OCI-LY3 (cell line): ENCODE results near the gene DDN.

ENCODE experiments used
- H2AFZ ChIP-seq: fragments of 200-600, 300-600 bp; shearing (Covaris generic); 2 replicates; pipeline ENCODE4 v1.6.0; 2014; ENCODE audit warnings: antibody characterized with exemption, low read depth, low read length
- H3K27ac ChIP-seq: fragments of 200-600, 300-600 bp; sonication (generic); 2 replicates; pipeline ENCODE4 v1.5.1; 2014; ENCODE audit warnings: mild to moderate bottlenecking, low read length, moderate library complexity, mixed read lengths
- H3K27me3 ChIP-seq: fragments of 200-600, 300-600 bp; sonication (generic); 2 replicates; pipeline ENCODE4 v1.6.1; 2014; ENCODE audit warnings: low read depth, low read length, mixed read lengths
- H3K36me3 ChIP-seq: fragments of 200-600, 300-600 bp; sonication (generic); replicated peaks from 2 replicates; pipeline ENCODE3; 2014; ENCODE audit warnings: low read depth, low read length, mixed read lengths
- H3K4me1 ChIP-seq: fragments of 300-600, 200-600 bp; sonication (generic); 2 replicates; pipeline ENCODE4 v1.6.1; 2014; ENCODE audit warnings: low read length, mixed read lengths
- H3K4me2 ChIP-seq: fragments of 200-600, 300-600 bp; sonication (generic); 2 replicates; pipeline ENCODE4 v1.6.1; 2014; ENCODE audit warnings: low read length, mixed read lengths
- H3K4me3 ChIP-seq: fragments of 300-600, 200-600 bp; sonication (generic); 2 replicates; pipeline ENCODE4 v1.5.1; 2014; ENCODE audit warnings: antibody characterized with exemption, mild to moderate bottlenecking, low read length, moderate library complexity
- H3K79me2 ChIP-seq: fragments of 300-600, 200-600 bp; shearing (Covaris generic); 2 replicates; pipeline ENCODE4 v1.6.1; 2014; ENCODE audit warnings: mild to moderate bottlenecking, low read length, mixed read lengths
- H3K9ac ChIP-seq: fragments of 300-600, 200-600 bp; shearing (Covaris generic); 2 replicates; pipeline ENCODE4 v1.6.0; 2014; ENCODE audit warnings: mild to moderate bottlenecking, low read length, moderate library complexity
- H3K9me3 ChIP-seq: fragments of 200-600, 300-600 bp; shearing (Covaris generic); 2 replicates; pipeline ENCODE4 v1.6.1; 2014; ENCODE audit warnings: low read length, mixed read lengths; ENCODE audit not compliant: insufficient read depth
- H4K20me1 ChIP-seq: fragments of 200-600, 300-600 bp; sonication (generic); 2 replicates; pipeline ENCODE4 v1.6.1; 2016; ENCODE audit warnings: low read length, mixed read lengths; ENCODE audit not compliant: insufficient read depth
- EZH2phosphoT487 ChIP-seq: fragments of 200-600 bp; shearing (Covaris generic); IDR thresholded peaks from 2 replicates; pipeline ENCODE4 v1.6.1; 2018; ENCODE audit warnings: antibody characterized with exemption, mixed run types, low read depth
- TF ChIP-seq, protein P1 (sequence below): fragments of 200-600, 300-600 bp; sonication (generic); IDR thresholded peaks from 2 replicates; pipeline ENCODE4 v1.5.1; 2014; ENCODE audit warnings: antibody characterized with exemption, low read length, low read depth

Gene DDN

DNA sequence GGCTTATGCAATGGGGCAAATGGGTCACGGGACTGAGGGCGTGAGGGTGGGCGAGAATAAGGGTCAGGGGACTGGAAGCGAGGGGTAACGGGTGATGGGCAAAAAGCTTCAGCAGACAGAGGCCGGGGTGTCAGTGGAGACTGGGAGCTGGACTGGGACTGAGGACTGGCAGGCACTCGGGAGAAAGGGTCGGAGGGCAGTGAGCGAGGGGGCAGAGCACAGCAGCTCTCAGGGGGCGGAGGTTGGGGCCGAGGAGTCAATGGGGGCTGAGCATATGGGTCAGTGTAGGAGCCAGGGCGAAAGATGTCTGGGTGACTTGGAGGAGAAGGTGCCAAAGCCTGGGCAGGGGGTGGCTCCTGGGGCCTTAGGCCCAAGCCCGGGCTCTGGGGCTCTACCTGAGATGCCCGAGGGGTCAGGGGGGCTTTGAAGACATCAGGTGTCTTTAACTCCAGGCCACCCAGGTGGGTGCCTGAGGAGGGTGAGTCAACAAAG is 41.2 kb upstream of the DDN start:
- Histone ChIP-seq H3K9me3 (no peaks in the 10 kb centered on the region), H3K4me3 (no peak overlapping the region), H3K4me2 (no peak overlapping the region), H3K36me3 (peaks cover 71% of the 10 kb centered on the region), H2AFZ (no peak overlapping the region), H3K27me3 (no peaks in the 10 kb centered on the region), H3K79me2 (no peaks in the 10 kb centered on the region), H3K4me1 (no peaks in the 10 kb centered on the region), H3K9ac (no peak overlapping the region), H3K27ac (no peak overlapping the region), H4K20me1 (peaks cover 3% of the 10 kb centered on the region)
- no peak for TF ChIP-seq EZH2phosphoT487
- TF ChIP-seq, protein P1, sequence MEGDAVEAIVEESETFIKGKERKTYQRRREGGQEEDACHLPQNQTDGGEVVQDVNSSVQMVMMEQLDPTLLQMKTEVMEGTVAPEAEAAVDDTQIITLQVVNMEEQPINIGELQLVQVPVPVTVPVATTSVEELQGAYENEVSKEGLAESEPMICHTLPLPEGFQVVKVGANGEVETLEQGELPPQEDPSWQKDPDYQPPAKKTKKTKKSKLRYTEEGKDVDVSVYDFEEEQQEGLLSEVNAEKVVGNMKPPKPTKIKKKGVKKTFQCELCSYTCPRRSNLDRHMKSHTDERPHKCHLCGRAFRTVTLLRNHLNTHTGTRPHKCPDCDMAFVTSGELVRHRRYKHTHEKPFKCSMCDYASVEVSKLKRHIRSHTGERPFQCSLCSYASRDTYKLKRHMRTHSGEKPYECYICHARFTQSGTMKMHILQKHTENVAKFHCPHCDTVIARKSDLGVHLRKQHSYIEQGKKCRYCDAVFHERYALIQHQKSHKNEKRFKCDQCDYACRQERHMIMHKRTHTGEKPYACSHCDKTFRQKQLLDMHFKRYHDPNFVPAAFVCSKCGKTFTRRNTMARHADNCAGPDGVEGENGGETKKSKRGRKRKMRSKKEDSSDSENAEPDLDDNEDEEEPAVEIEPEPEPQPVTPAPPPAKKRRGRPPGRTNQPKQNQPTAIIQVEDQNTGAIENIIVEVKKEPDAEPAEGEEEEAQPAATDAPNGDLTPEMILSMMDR: no peak

DNA sequence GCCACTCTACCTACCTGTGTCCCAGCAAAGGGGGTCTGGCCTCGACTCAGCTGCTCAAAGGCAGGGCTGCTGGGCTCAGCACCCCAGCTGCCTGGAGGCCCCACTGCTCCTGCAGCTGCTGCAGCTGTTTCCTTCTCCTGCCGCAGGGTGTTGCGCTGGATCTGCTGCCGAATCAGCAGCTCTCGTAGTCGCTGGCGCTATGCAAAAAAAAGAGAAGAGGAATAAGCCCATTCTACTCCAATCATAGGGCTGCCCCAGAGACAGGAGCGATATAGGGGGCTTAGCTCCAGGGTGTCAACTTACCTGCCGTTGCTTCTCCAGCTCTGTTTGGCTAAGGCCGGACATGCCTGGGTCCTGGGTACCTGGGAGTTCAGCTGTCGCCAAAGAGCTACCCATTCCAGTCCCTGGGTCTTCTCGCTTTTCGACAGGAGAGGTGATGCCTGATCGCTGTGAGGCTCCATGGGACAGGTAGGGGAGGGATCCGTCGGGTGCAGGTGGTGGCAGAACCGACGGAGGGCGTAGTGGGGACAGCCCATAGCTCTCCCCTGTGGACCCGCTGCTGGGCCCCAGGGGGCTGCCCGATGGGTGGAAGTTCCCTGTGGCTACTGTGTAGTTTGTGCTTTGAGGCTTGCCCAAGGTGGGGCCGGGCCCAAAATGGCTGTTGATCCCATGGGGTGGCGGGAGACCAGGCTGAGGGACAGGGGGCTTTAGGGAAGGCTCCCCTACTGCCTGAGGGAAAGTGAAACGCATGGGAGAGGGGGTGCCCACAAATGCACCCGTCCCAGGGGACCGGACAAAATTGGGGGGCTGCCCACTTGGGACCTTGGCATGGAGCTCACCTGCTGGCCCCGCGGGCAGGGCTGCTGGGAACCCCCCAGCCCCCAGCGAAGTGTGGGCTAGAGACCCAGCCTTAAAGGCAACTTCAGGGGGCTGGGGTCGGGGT is 40.5 kb upstream of the DDN start:
- no peaks in the 10 kb centered on the region for H3K9me3 ChIP-seq
- no peak overlapping the region for H3K9ac ChIP-seq
- no peak overlapping the region for H3K27ac ChIP-seq
- no peak overlapping the region for H3K4me2 ChIP-seq
- no peak overlapping the region for H2AFZ ChIP-seq
- no peaks in the 10 kb centered on the region for H3K27me3 ChIP-seq
- H3K36me3 ChIP-seq: peaks cover 70% of the 10 kb centered on the region
- TF ChIP-seq, protein P1: no peak
- TF ChIP-seq EZH2phosphoT487: no peak
- H3K79me2 ChIP-seq: no peaks in the 10 kb centered on the region
- no peaks in the 10 kb centered on the region for H3K4me1 ChIP-seq
- H4K20me1 ChIP-seq: peaks cover 3% of the 10 kb centered on the region
- no peak overlapping the region for H3K4me3 ChIP-seq

DNA sequence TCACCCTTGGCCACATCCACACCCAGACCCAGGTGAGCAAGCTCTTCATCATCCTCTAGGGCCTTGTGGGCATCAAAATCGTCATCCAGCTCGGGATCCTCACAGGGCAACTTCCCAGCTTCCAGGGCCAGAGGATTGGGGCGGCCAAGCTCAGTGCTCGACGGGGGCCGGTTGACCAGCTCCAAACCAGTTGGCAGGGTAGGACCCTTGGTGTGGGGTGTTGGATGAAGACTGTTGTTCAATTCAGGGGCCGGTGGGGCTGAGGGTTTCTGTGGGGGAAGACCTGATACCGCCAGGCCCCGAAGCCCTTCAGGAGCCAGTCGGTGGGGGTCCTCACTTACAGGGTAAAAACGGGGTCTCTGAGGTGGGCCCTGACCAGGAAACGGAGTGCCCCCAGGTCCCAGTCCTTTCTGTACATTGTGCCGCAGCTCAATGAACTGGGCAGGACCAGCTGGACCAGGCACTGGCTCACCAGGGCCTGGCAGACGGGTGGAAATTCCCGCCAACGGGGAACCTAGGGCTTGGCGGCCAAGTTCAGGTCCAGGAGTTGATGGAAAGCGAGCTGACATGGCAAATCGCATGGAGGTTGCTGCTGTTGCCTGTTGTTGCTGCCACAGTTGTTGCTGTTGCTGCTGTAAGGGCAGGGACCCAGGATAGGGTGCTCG is 39.2 kb upstream of the DDN start:
- Histone ChIP-seq H3K9ac (no peak overlapping the region), H3K4me2 (no peak overlapping the region), H3K27me3 (no peaks in the 10 kb centered on the region), H3K79me2 (no peaks in the 10 kb centered on the region), H2AFZ (no peak overlapping the region), H3K27ac (no peak overlapping the region), H4K20me1 (peaks cover 3% of the 10 kb centered on the region), H3K4me3 (no peak overlapping the region), H3K9me3 (no peaks in the 10 kb centered on the region), H3K36me3 (peaks cover 71% of the 10 kb centered on the region), H3K4me1 (no peaks in the 10 kb centered on the region)
- TF ChIP-seq, protein P1: no peak
- TF ChIP-seq EZH2phosphoT487: no peak

DNA sequence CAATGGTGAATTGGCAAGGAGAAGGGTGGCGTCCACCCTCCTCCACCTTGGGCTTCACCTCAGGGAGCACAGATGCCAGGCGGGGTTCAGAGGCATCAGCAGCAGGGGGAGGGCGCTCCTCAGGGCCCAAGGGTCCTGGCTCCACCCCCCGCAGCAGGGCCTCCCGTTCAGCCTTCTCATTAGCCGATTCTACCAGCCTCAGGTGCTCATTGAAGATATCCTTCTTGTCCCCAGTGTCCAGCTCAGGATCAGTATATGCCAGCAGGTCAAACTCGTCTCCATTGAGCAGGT is 38.7 kb upstream of the DDN start:
- H3K36me3 ChIP-seq: peaks cover 65% of the 10 kb centered on the region
- H3K9ac ChIP-seq: no peak overlapping the region
- TF ChIP-seq, protein P1: no peak
- no peak for TF ChIP-seq EZH2phosphoT487

More for the DNA sequence above, 38.7 kb upstream of the DDN start:
- H3K27me3 ChIP-seq: no peaks in the 10 kb centered on the region
- H3K4me1 ChIP-seq: no peaks in the 10 kb centered on the region
- no peaks in the 10 kb centered on the region for H3K9me3 ChIP-seq
- no peak overlapping the region for H3K4me2 ChIP-seq
- no peaks in the 10 kb centered on the region for H3K79me2 ChIP-seq
- H2AFZ ChIP-seq: no peak overlapping the region
- no peak overlapping the region for H3K27ac ChIP-seq
- peaks cover 3% of the 10 kb centered on the region for H4K20me1 ChIP-seq
- no peak overlapping the region for H3K4me3 ChIP-seq
